Loucy (cell line): ENCODE data around the gene CSHL1.
"Not testable (repeated sequence)": the region's sequence is repeated elsewhere in the genome, so short reads cannot be mapped to it uniquely, and the experiment has no call there.

Source experiments
- CTCF ChIP-seq: fragments of 200-600 bp; sonication (generic); conservative IDR thresholded peaks from 2 replicates; pipeline ENCODE4 v1.5.1; 2014; ENCODE audit warnings: mild to moderate bottlenecking, antibody characterized with exemption, low read length
- EZH2phosphoT487 ChIP-seq: fragments of 200-600 bp; IDR thresholded peaks from 2 replicates; pipeline ENCODE4 v1.6.1; 2018; ENCODE audit warnings: antibody characterized with exemption, mild to moderate bottlenecking, moderate library complexity, borderline replicate concordance

GRCh38 chr17:63866625-63867024, 44.4 kb downstream of the CSHL1 start:
- not testable (repeated sequence) for TF ChIP-seq CTCF, EZH2phosphoT487
